Activated naive CD8-positive, alpha-beta T cell treated with anti-CD3 and anti-CD28 coated beads for 36 hours (primary cell): ENCODE data around the gene FALEC. TPM values are rescaled to one million over a fixed set of nuclear protein-coding genes. Genes with fewer than 3 reads are reported as not detected.
A peak's percentile ranks its signal among the peaks of the same experiment; 100 is the strongest.

Source experiments
- DNase-seq: peaks from one replicate; pipeline ENCODE4 v3.0.0; 2021
- H3K27ac Mint-ChIP-seq: one replicate; pipeline ENCODE4 v1.8.0; 2022; ENCODE audit warnings: mild to moderate bottlenecking, moderate library complexity, mixed read lengths
- H3K27me3 Mint-ChIP-seq: one replicate; pipeline ENCODE4 v1.8.0; 2022; ENCODE audit warnings: mild to moderate bottlenecking, mixed read lengths
- H3K36me3 Mint-ChIP-seq: one replicate; pipeline ENCODE4 v1.8.0; 2021; ENCODE audit warnings: mild to moderate bottlenecking, mixed read lengths
- H3K4me1 Mint-ChIP-seq: one replicate; pipeline ENCODE4 v1.8.0; 2021; ENCODE audit warnings: mixed read lengths
- H3K4me3 Mint-ChIP-seq: one replicate; pipeline ENCODE4 v1.8.0; 2022; ENCODE audit warnings: mild to moderate bottlenecking, moderate library complexity, mixed read lengths
- H3K9me3 Mint-ChIP-seq: one replicate; pipeline ENCODE4 v1.8.0; 2022; ENCODE audit warnings: mixed read lengths
- total RNA-seq, 2 experiments: library from RNA; stranded (reverse); gene quantifications; one replicate each; pipeline ENCODE4 v1.2.3, GENCODE V29; 2021

FALEC gene
- total RNA-seq, 2 experiments from 2014 or later = not detected

- H3K4me1 Mint-ChIP-seq = peaks cover 20% of the 10 kb centered on the region
- H3K36me3 Mint-ChIP-seq = no peaks in the 10 kb centered on the region
- no peak overlapping the region for H3K4me3 Mint-ChIP-seq
- DNase-seq = no peak
- H3K27ac Mint-ChIP-seq = no peak overlapping the region
- H3K9me3 Mint-ChIP-seq = no peaks in the 10 kb centered on the region
- peaks cover 4% of the 10 kb centered on the region for H3K27me3 Mint-ChIP-seq
Observed at GRCh38 chr1:150557065-150557600, 41.6 kb downstream of the FALEC start.

GRCh38 chr1:150557813-150558212, 42.3 kb downstream of the FALEC start:
- Mint-ChIP-seq H3K4me1 (peaks cover 20% of the 10 kb centered on the region), H3K4me3 (no peak overlapping the region), H3K27ac (no peak overlapping the region), H3K36me3 (no peaks in the 10 kb centered on the region), H3K27me3 (no peaks in the 10 kb centered on the region), H3K9me3 (no peaks in the 10 kb centered on the region)
- DNase-seq = no peak

- Mint-ChIP-seq H3K4me3 (no peak overlapping the region), H3K27ac (no peak overlapping the region), H3K4me1 (peaks cover 25% of the 10 kb centered on the region), H3K36me3 (no peaks in the 10 kb centered on the region), H3K9me3 (no peaks in the 10 kb centered on the region), H3K27me3 (no peaks in the 10 kb centered on the region)
- DNase-seq = no peak
Observed at GRCh38 chr1:150558303-150558704, 42.8 kb downstream of the FALEC start.

GRCh38 chr1:150558761-150559655, 43.5 kb downstream of the FALEC start:
- Mint-ChIP-seq H3K27ac (no peak overlapping the region), H3K9me3 (no peaks in the 10 kb centered on the region), H3K36me3 (no peaks in the 10 kb centered on the region), H3K4me1 (peaks cover 32% of the 10 kb centered on the region), H3K4me3 (no peak overlapping the region), H3K27me3 (no peaks in the 10 kb centered on the region)
- DNase-seq = no peak

DNA sequence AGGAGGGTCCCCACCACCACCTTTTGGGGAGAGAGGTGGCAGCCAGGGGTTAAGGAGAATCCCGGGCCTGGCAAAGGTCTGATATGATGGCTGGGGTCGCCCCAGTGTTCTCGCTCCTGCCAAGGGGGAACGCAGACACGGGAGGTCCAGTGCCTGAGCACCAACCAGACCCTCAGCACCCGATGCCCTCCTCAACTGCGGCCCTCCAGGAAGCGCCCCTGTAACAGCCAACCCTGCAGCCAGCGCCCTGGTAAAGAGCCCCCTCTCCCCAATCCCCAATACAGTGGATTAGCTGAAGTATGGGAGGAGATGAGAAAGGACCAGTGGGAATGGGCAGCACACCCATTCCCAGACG, 44.1 kb downstream of the FALEC start:
- peak overlapping the region; percentile 75 for H3K27ac Mint-ChIP-seq
- H3K4me3 Mint-ChIP-seq = no peak overlapping the region
- no peak for DNase-seq
- peaks cover 35% of the 10 kb centered on the region for H3K4me1 Mint-ChIP-seq
- no peaks in the 10 kb centered on the region for H3K27me3 Mint-ChIP-seq
- no peaks in the 10 kb centered on the region for H3K9me3 Mint-ChIP-seq
- H3K36me3 Mint-ChIP-seq = no peaks in the 10 kb centered on the region

DNA sequence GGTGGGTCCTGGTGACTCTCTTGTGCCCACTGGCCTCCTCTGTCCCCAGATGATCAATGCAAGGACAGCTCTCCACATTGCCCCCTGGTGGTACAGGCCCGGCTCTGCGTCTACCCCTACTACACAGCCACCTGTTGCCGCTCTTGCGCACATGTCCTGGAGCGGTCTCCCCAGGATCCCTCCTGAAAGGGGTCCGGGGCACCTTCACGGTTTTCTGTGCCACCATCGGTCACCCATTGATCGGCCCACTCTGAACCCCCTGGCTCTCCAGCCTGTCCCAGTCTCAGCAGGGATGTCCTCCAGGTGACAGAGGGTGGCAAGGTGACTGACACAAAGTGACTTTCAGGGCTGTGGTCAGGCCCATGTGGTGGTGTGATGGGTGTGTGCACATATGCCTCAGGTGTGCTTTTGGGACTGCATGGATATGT, 44.5 kb downstream of the FALEC start:
- Mint-ChIP-seq H3K27me3 (no peaks in the 10 kb centered on the region), H3K9me3 (no peaks in the 10 kb centered on the region), H3K36me3 (no peaks in the 10 kb centered on the region), H3K4me3 (peak overlapping the region; percentile 91), H3K27ac (peak overlapping the region; percentile 75), H3K4me1 (peaks cover 38% of the 10 kb centered on the region)
- peak; percentile 75 for DNase-seq

DNA sequence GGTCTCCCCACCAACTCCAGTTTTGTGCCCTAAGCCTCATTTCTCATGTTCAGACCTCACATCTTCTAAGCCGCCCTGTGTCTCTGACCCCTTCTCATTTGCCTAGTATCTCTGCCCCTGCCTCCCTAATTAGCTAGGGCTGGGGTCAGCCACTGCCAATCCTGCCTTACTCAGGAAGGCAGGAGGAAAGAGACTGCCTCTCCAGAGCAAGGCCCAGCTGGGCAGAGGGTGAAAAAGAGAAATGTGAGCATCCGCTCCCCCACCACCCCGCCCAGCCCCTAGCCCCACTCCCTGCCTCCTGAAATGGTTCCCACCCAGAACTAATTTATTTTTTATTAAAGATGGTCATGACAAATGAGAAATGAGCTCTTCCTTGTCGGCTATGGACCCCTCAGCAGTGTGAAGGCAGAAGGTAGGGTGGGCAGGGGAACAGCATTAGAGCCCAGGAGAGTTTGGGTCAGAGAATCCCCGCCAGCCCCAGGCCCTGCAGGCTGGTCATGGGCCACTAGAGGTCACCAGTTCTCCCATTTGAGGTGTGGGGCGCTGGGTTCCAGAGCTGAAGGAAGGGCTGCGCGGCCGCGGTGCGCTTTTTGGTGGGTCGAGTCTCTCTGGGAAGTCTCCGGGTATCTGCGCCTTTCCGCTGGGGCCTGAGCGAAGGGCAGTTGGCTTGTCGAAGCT, 45.2 kb downstream of the FALEC start:
- Mint-ChIP-seq H3K4me1 (peaks cover 41% of the 10 kb centered on the region), H3K9me3 (no peaks in the 10 kb centered on the region), H3K36me3 (no peaks in the 10 kb centered on the region), H3K4me3 (peak overlapping the region; percentile 91), H3K27me3 (no peaks in the 10 kb centered on the region), H3K27ac (peak overlapping the region; percentile 100)
- DNase-seq = peak; percentile 88

DNA sequence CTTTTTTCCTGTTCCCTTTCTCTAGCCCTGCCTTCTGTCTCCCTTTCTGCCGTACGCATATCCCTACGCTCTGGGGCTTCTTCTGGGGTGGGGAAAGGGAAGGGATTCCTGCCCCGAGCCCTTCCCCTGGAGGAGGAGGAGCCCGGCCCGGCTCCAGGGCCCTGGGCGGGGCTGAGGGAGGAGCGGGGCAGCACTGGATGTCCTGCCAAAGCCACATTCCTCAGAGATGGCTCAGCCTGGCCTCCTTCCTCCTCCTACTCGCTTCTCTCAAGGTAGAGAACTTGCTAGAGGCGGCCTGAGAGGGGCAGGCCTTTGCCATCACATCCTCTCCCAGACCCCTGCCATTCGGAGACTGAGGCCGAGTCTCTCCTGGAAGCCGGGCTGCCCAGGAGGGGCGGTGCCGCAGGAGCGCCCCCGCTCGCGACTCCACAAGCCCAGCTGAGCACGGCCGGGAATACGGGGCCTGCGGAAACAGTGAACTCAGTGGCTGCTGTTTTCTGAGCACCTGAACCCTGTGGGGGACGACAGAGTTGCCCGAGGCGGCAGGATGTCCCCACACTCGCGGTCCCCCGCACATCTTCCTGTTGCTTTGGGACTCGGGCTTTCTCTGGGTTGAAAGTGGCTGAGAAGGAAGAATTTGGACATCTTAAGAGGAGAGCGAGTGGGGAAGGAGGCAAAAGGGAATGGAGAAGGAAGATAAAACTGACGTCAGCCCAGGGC, 45.9 kb downstream of the FALEC start:
- H3K4me3 Mint-ChIP-seq = peak overlapping the region; percentile 91
- DNase-seq = peak; percentile 72
- H3K9me3 Mint-ChIP-seq = no peaks in the 10 kb centered on the region
- H3K36me3 Mint-ChIP-seq = no peaks in the 10 kb centered on the region
- no peaks in the 10 kb centered on the region for H3K27me3 Mint-ChIP-seq
- peak overlapping the region; percentile 100 for H3K27ac Mint-ChIP-seq
- peaks cover 47% of the 10 kb centered on the region for H3K4me1 Mint-ChIP-seq

DNA sequence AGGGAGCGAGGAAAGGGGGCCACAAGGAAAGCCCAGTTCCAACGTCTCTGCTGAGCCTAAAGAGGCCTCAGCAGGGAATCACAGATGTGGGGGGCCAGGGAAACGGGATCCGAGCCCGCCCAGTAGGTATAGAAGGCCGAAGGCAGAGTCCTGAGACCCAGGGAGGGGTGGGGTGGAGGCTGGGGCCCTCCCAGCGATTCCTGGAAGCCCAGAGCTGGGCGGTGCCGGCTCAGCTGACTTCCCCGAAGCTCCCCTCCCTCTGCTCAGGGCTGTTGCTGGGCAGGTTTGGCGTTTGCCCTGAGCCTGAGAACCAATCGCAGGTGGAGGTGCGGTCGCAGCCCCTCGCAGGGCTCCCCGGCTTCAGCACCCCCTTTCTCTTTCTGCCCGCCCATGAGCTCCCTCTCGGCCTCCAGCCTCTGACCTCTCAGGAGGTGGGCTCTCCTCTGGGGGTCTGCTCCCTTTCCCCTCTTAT, 46.5 kb downstream of the FALEC start:
- no peaks in the 10 kb centered on the region for H3K27me3 Mint-ChIP-seq
- peaks cover 53% of the 10 kb centered on the region for H3K4me1 Mint-ChIP-seq
- no peaks in the 10 kb centered on the region for H3K36me3 Mint-ChIP-seq
- no peaks in the 10 kb centered on the region for H3K9me3 Mint-ChIP-seq
- H3K4me3 Mint-ChIP-seq = peak overlapping the region; percentile 91
- peak; percentile 92 for DNase-seq
- H3K27ac Mint-ChIP-seq = peak overlapping the region; percentile 100

GRCh38 chr1:150562446-150563339, 47.1 kb downstream of the FALEC start:
- H3K9me3 Mint-ChIP-seq = no peaks in the 10 kb centered on the region
- H3K4me3 Mint-ChIP-seq = peak overlapping the region; percentile 91
- H3K27ac Mint-ChIP-seq = peak overlapping the region; percentile 100
- peaks cover 60% of the 10 kb centered on the region for H3K4me1 Mint-ChIP-seq
- no peaks in the 10 kb centered on the region for H3K27me3 Mint-ChIP-seq
- H3K36me3 Mint-ChIP-seq = peaks cover 2% of the 10 kb centered on the region
- peak; percentile 83 for DNase-seq

DNA sequence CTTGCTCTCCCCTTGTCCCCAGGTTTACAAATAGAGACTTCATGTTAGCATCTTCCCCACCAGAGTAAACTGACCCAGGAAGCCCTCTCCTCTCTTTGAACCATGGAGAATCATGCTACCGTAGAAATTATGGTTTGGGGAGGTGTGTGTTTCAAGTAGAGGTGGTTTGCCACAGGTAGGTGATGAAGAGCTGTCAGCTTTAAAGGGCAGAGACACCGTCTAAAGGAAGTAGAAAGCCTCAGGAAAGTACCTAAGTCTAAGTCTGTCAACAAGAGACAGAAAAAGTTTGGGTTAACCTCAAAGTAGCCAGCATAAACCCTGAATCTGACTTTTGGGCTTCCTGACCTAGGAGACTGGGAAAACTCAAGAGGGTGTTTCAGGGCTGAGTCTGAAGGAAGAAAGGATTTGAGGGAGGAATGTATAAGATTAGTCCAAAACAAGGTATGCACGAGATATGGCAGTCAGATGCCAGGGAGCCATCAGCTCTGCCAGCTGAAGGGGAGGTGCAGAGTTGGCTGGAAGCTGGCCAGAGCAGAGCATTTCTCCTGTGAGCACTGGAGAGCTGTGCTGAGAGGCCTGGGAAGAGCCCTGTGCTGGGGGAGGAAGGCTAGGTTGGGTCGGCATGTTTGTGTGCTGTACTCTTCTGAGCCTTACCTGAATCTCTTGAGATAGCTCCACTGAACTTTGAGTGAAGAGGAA, 47.9 kb downstream of the FALEC start:
- Mint-ChIP-seq H3K36me3 (peaks cover 2% of the 10 kb centered on the region), H3K4me1 (peaks cover 68% of the 10 kb centered on the region), H3K9me3 (no peaks in the 10 kb centered on the region), H3K4me3 (peak overlapping the region; percentile 91), H3K27ac (peak overlapping the region; percentile 100), H3K27me3 (no peaks in the 10 kb centered on the region)
- no peak for DNase-seq

DNA sequence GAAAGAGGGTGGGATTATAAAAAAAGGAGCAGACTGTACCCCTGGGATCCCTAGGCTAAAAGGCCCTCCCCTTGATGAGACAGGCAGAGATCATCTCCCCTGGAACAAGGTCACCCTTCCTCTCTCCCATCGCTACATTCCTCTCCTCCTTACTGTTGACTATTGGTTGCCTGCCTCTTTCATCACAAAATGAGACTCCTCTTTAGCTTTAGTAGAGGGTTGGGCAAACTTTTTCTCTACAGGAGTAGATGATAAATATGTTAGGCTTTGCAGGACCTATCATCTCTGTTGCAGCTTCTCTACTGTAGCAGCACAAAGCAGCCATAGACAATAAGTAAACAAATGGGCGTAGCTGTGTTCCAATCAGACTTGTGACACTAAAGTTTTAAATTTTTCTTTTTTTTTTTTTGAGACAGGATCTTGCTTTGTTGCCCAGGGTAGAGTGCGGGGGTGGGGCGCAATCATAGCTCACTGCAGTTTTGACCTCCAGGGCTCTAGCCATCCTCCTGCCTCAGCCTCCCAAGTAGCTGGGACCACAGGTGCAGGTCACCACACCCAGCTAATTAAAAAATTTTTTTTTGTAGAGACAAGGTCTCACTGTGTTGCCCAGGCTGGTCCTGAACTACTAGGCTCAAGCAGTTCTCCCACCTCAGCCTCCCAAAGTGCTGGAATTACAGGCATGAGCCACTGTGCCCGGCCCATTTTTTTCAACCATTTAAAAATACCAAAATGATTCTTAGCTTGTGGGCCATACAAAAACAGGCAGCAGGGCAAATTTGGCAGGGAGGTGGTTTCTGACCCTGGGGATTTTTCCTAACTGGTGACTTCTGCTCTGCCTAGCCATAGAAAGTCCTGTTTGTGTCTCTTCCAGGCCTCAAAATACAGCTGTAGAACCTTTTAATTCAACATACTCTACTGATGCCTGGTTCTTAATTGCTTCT, 48.8 kb downstream of the FALEC start:
- H3K9me3 Mint-ChIP-seq = no peaks in the 10 kb centered on the region
- no peaks in the 10 kb centered on the region for H3K27me3 Mint-ChIP-seq
- H3K4me3 Mint-ChIP-seq = peak overlapping the region; percentile 91
- peak overlapping the region; percentile 100 for H3K27ac Mint-ChIP-seq
- no peak for DNase-seq
- peaks cover 76% of the 10 kb centered on the region for H3K4me1 Mint-ChIP-seq
- peaks cover 3% of the 10 kb centered on the region for H3K36me3 Mint-ChIP-seq
